ENCODE data around the gene RIPPLY2. TPM values are rescaled to one million over a fixed set of nuclear protein-coding genes. Genes with fewer than 3 reads are reported as not detected.

The RIPPLY2 gene
- total RNA-seq, 5 donors from 2014 or later (not counting 1 experiment from before 2014, with no cell fraction given): not detected

- Histone ChIP-seq H3K4me1 (ENCODE audit: control insufficient read depth in 1 of 2, extremely low read depth in 1 of 2, insufficient read depth in 2 of 2, low read length in 2 of 2) (no peaks in the 10 kb centered on the region), H3K9me3 (no peaks in the 10 kb centered on the region), H3K27ac (ENCODE audit: low read length) (no peak overlapping the region), H3K4me3 (ENCODE audit: control insufficient read depth in 1 of 2, extremely low read depth in 1 of 2, low read length in 1 of 2) (no peak overlapping the region), H3K36me3 (ENCODE audit: control insufficient read depth in 2 of 2, extremely low read depth in 1 of 2, insufficient read depth in 1 of 2, low read length in 1 of 2) (no peaks in the 10 kb centered on the region), H3K27me3 (replicated peaks in 1 of 2; ENCODE audit: control insufficient read depth in 2 of 2, extremely low read depth in 1 of 2, insufficient read depth in 2 of 2, low read length in 1 of 2) (no peaks in the 10 kb centered on the region)
- Mint-ChIP-seq H3K4me1 (peaks cover 46 to 70% (median 54%) of the 10 kb centered on the region in 3 donors), H3K36me3 (peaks cover 30% of the 10 kb centered on the region), H3K9me3 (no peaks in the 10 kb centered on the region), H3K4me3 (peak overlapping the region in 1 of 3 donors; percentile 25), H3K27me3 (no peaks in the 10 kb centered on the region), H3K27ac (peak overlapping the region in 1 of 2 donors; percentile 50)
- ATAC-seq (replicated peaks in 1 of 4): no peak
- POLR2A ChIA-PET: interaction anchor here in 1 of 2 donors (0.7 kb wide), 1 partner anchor 1502 kb away, joined by 4 read pairs; no protein-coding TSS in a partner anchor
- no peak for DNase-seq
- CTCF ChIA-PET: interaction anchor here in 1 of 2 donors (0.7 kb wide), 1 partner anchor 9 kb away, joined by 3 read pairs; no protein-coding TSS in a partner anchor
Measured at GRCh38 chr6:83873869-83874268, 20.7 kb downstream of the RIPPLY2 start.

DNA sequence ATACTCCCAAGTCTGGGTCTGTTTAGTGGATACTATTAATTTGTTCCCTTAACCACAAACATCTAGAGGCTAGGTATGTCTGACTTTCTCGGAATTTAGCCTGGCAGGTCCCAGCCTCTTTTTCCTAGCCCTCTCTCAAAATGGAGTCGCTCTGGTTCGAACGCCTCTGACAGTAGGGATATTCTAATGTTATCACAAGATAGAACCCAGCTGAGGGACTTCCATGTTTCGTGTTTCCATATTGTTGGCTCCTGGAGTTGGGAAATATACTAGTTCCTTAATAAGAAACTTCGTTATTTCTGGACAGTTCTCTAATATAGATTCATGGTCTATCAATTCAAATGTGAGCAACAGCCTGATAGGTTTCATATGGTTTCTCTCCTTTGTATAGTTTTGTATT lies 22.7 kb downstream of the RIPPLY2 start:
- no peaks in the 10 kb centered on the region for H3K9me3 Mint-ChIP-seq
- H3K27ac Mint-ChIP-seq: no peak overlapping the region
- ChIA-PET POLR2A (no interaction called here), CTCF (no interaction called here)
- H3K4me3 Mint-ChIP-seq: no peak overlapping the region
- Histone ChIP-seq H3K4me1 (ENCODE audit: control insufficient read depth in 1 of 2, extremely low read depth in 1 of 2, insufficient read depth in 2 of 2, low read length in 2 of 2) (no peaks in the 10 kb centered on the region), H3K36me3 (ENCODE audit: control insufficient read depth in 2 of 2, extremely low read depth in 1 of 2, insufficient read depth in 1 of 2, low read length in 1 of 2) (no peaks in the 10 kb centered on the region), H3K4me3 (ENCODE audit: control insufficient read depth in 1 of 2, extremely low read depth in 1 of 2, low read length in 1 of 2) (no peak overlapping the region), H3K27ac (ENCODE audit: low read length) (no peak overlapping the region), H3K9me3 (no peaks in the 10 kb centered on the region), H3K27me3 (replicated peaks in 1 of 2; ENCODE audit: control insufficient read depth in 2 of 2, extremely low read depth in 1 of 2, insufficient read depth in 2 of 2, low read length in 1 of 2) (no peaks in the 10 kb centered on the region)
- H3K36me3 Mint-ChIP-seq: peaks cover 22% of the 10 kb centered on the region
- no peaks in the 10 kb centered on the region for H3K27me3 Mint-ChIP-seq
- peaks cover 57 to 82% (median 64%) of the 10 kb centered on the region in 3 donors for H3K4me1 Mint-ChIP-seq
- no peak for DNase-seq
- WGBS (ENCODE audit: insufficient coverage): no CpG with 5 or more reads among the region's 6 CpGs
- ATAC-seq (replicated peaks in 1 of 4): no peak

DNA sequence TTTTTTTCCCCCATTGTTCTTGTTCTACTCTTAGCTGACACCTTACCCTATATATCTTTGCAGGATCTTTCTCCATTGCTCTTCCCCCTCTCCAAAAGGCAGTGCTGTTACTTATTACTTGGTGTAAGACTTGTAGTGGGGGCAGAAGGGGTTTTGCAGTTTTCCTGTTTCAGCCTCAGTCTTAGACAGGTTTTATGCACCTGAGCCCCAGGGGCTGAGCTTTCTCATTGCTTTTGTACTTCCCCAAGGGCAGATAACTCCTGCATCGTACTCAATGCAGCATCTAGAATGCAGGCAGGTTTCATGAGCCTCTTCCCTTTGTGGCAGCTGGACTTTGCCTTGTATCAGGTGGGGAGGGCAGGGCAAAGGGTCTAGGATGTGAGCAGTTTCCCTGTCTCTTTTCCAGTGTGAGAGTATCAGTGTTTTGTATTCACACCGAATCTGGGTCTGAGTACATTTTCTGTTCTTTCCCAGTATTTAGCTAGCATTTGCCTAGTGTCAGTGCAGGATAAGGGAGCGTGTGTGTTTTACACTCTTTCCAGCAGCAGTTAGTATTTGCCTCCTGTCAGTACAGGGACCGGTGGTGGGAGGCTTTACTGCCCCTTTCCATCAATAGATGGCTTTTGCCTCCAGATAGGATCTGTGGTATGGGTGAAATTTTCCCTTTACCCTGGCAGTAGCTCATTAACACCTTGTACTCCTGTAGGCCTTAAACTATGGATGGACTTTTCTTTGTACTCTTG lies 25.9 kb downstream of the RIPPLY2 start:
- Mint-ChIP-seq H3K27me3 (no peaks in the 10 kb centered on the region), H3K4me1 (peaks cover 39 to 51% (median 44%) of the 10 kb centered on the region in 3 donors), H3K36me3 (peaks cover 12% of the 10 kb centered on the region), H3K27ac (no peak overlapping the region), H3K9me3 (no peaks in the 10 kb centered on the region), H3K4me3 (no peak overlapping the region)
- CTCF ChIA-PET: interaction anchor here in 1 of 2 donors (0.5 to 0.6 kb wide), 2 partner anchors 30 to 1663 kb away, joined by 3 to 4 read pairs; no protein-coding TSS in a partner anchor
- no peak overlapping the region for H3K4me3 ChIP-seq (ENCODE audit: control insufficient read depth in 1 of 2, extremely low read depth in 1 of 2, low read length in 1 of 2)
- no peaks in the 10 kb centered on the region for H3K9me3 ChIP-seq
- ATAC-seq (replicated peaks in 1 of 4) (no peak), DNase-seq (no peak)
- no peak overlapping the region for H3K27ac ChIP-seq (ENCODE audit: low read length)
- POLR2A ChIA-PET: no interaction called here
- H3K27me3 ChIP-seq (replicated peaks in 1 of 2; ENCODE audit: control insufficient read depth in 2 of 2, extremely low read depth in 1 of 2, insufficient read depth in 2 of 2, low read length in 1 of 2): no peaks in the 10 kb centered on the region
- WGBS (ENCODE audit: insufficient coverage): 92% methylated on average over 2 of the region's 4 CpGs
- H3K4me1 ChIP-seq (ENCODE audit: control insufficient read depth in 1 of 2, extremely low read depth in 1 of 2, insufficient read depth in 2 of 2, low read length in 2 of 2): no peaks in the 10 kb centered on the region
- H3K36me3 ChIP-seq (ENCODE audit: control insufficient read depth in 2 of 2, extremely low read depth in 1 of 2, insufficient read depth in 1 of 2, low read length in 1 of 2): no peaks in the 10 kb centered on the region

- H3K9me3 ChIP-seq: no peaks in the 10 kb centered on the region
- Mint-ChIP-seq H3K4me3 (no peak overlapping the region), H3K36me3 (peaks cover 9% of the 10 kb centered on the region), H3K9me3 (no peaks in the 10 kb centered on the region), H3K27ac (no peak overlapping the region), H3K4me1 (peaks cover 43 to 51% (median 45%) of the 10 kb centered on the region in 3 donors), H3K27me3 (no peaks in the 10 kb centered on the region)
- H3K4me3 ChIP-seq (ENCODE audit: control insufficient read depth in 1 of 2, extremely low read depth in 1 of 2, low read length in 1 of 2): no peak overlapping the region
- ATAC-seq (replicated peaks in 1 of 4): no peak
- H3K27me3 ChIP-seq (replicated peaks in 1 of 2; ENCODE audit: control insufficient read depth in 2 of 2, extremely low read depth in 1 of 2, insufficient read depth in 2 of 2, low read length in 1 of 2): no peaks in the 10 kb centered on the region
- H3K36me3 ChIP-seq (ENCODE audit: control insufficient read depth in 2 of 2, extremely low read depth in 1 of 2, insufficient read depth in 1 of 2, low read length in 1 of 2): no peaks in the 10 kb centered on the region
- CTCF ChIA-PET: interaction anchor here in 1 of 2 donors (0.6 kb wide), 1 partner anchor 1662 kb away, joined by 4 read pairs; no protein-coding TSS in a partner anchor
- no peaks in the 10 kb centered on the region for H3K4me1 ChIP-seq (ENCODE audit: control insufficient read depth in 1 of 2, extremely low read depth in 1 of 2, insufficient read depth in 2 of 2, low read length in 2 of 2)
- POLR2A ChIA-PET: no interaction called here
- no peak overlapping the region for H3K27ac ChIP-seq (ENCODE audit: low read length)
- DNase-seq: no peak
- WGBS (ENCODE audit: insufficient coverage): 100% methylated on average over 2 of the region's 4 CpGs
Measured at GRCh38 chr6:83879746-83880145, 26.6 kb downstream of the RIPPLY2 start.

DNA sequence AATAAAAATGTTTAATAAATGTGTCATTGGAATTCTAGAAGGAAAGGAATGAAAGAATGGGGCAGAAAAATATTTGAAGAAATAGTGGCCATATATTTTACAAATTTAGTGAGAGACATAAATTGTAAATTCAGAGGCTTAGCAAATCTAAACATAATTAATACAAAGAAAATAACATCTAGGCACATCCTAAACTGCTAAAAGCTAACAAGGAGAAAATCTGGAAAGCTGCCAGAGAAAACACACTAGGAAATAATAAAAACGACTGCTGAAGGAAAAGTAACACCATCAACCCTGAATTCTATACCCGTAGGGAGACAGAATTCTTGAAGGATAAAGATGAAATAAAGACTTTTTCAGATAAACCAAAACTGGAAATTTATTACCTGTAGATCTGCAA lies 30.1 kb downstream of the RIPPLY2 start:
- ChIA-PET POLR2A (no interaction called here), CTCF (interaction anchor here in 1 of 2 donors (0.6 to 0.9 kb wide), 2 partner anchors 10 to 41 kb away, joined by 3 to 4 read pairs; no protein-coding TSS in a partner anchor)
- Histone ChIP-seq H3K9me3 (no peaks in the 10 kb centered on the region), H3K4me3 (ENCODE audit: control insufficient read depth in 1 of 2, extremely low read depth in 1 of 2, low read length in 1 of 2) (no peak overlapping the region), H3K36me3 (ENCODE audit: control insufficient read depth in 2 of 2, extremely low read depth in 1 of 2, insufficient read depth in 1 of 2, low read length in 1 of 2) (no peaks in the 10 kb centered on the region), H3K27me3 (replicated peaks in 1 of 2; ENCODE audit: control insufficient read depth in 2 of 2, extremely low read depth in 1 of 2, insufficient read depth in 2 of 2, low read length in 1 of 2) (no peaks in the 10 kb centered on the region), H3K4me1 (ENCODE audit: control insufficient read depth in 1 of 2, extremely low read depth in 1 of 2, insufficient read depth in 2 of 2, low read length in 2 of 2) (no peaks in the 10 kb centered on the region), H3K27ac (ENCODE audit: low read length) (no peak overlapping the region)
- H3K4me3 Mint-ChIP-seq: no peak overlapping the region
- no peak for ATAC-seq (replicated peaks in 1 of 4)
- H3K27me3 Mint-ChIP-seq: no peaks in the 10 kb centered on the region
- no peak for DNase-seq
- no peaks in the 10 kb centered on the region for H3K36me3 Mint-ChIP-seq
- no peak overlapping the region for H3K27ac Mint-ChIP-seq
- no CpG with 5 or more reads among the region's 2 CpGs for WGBS (ENCODE audit: insufficient coverage)
- H3K4me1 Mint-ChIP-seq: peaks cover 27 to 37% (median 33%) of the 10 kb centered on the region in 3 donors
- H3K9me3 Mint-ChIP-seq: no peaks in the 10 kb centered on the region

DNA sequence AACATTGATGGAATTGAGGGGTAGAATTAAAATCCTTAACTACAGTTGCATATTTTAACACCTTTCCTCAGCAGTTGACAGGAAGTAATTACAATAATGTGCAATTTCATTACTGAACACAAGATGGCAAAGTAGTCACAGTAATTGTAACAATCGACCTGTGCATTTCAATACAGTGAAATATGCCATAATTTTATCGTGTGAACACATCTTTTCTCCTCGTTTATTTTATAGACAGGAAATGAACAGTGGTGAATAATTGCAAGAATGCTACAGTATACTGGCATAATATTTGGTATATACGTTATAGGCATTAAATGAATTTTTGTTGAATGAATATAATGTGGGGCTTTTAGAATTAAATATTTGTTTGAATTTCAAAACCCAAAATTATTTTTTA lies 31.4 kb downstream of the RIPPLY2 start:
- Histone ChIP-seq H3K27ac (ENCODE audit: low read length) (no peak overlapping the region), H3K4me3 (ENCODE audit: control insufficient read depth in 1 of 2, extremely low read depth in 1 of 2, low read length in 1 of 2) (no peak overlapping the region), H3K27me3 (replicated peaks in 1 of 2; ENCODE audit: control insufficient read depth in 2 of 2, extremely low read depth in 1 of 2, insufficient read depth in 2 of 2, low read length in 1 of 2) (no peaks in the 10 kb centered on the region), H3K36me3 (ENCODE audit: control insufficient read depth in 2 of 2, extremely low read depth in 1 of 2, insufficient read depth in 1 of 2, low read length in 1 of 2) (no peaks in the 10 kb centered on the region), H3K9me3 (no peaks in the 10 kb centered on the region), H3K4me1 (ENCODE audit: control insufficient read depth in 1 of 2, extremely low read depth in 1 of 2, insufficient read depth in 2 of 2, low read length in 2 of 2) (no peaks in the 10 kb centered on the region)
- ATAC-seq (replicated peaks in 1 of 4) (peak; percentile 60 to 72 (median 67)), DNase-seq (peak in 1 of 35 experiments; percentile 63)
- peaks cover under 1% of the 10 kb centered on the region for H3K36me3 Mint-ChIP-seq
- H3K27ac Mint-ChIP-seq: no peak overlapping the region
- no peak overlapping the region for H3K4me3 Mint-ChIP-seq
- POLR2A ChIA-PET: interaction anchor here in 1 of 2 donors (0.6 kb wide), 1 partner anchor 344 kb away, joined by 3 read pairs; no protein-coding TSS in a partner anchor
- no CpG with 5 or more reads among the region's 4 CpGs for whole genome bisulfite sequencing (ENCODE audit: insufficient coverage)
- peaks cover 20 to 32% (median 32%) of the 10 kb centered on the region in 3 donors for H3K4me1 Mint-ChIP-seq
- no peaks in the 10 kb centered on the region for H3K27me3 Mint-ChIP-seq
- CTCF ChIA-PET: interaction anchor here in 1 of 2 donors (0.8 to 1.0 kb wide), 2 partner anchors 335 to 344 kb away, joined by 4 to 5 read pairs; partner anchors contain the start of gene CEP162
- H3K9me3 Mint-ChIP-seq: no peaks in the 10 kb centered on the region

Data from T-cell (primary cell).